Putamen (tissue), 1 donor: ENCODE data around the gene LRIT2.

ENCODE experiments used
- DNase-seq: peaks from one replicate; pipeline ENCODE4 v3.0.0-alpha.2; 2016; ENCODE audit warnings: low spot score

The LRIT2 gene

GRCh38 chr10:84243759-84244158, 18.4 kb upstream of the LRIT2 start:
- DNase-seq, result no peak

GRCh38 chr10:84241185-84241790, 15.9 kb upstream of the LRIT2 start, which contains the start of gene LRIT1:
LRIT1 (minus strand) TSS chr10:84241546; CDS start chr10:84241439, 107 bp downstream.
- no peak for DNase-seq

GRCh38 chr10:84238909-84239308, 13.6 kb upstream of the LRIT2 start:
- DNase-seq, result no peak

GRCh38 chr10:84237199-84238051, 12.1 kb upstream of the LRIT2 start:
- no peak for DNase-seq

- DNase-seq, result no peak
Observed at GRCh38 chr10:84236807-84237198, 11.5 kb upstream of the LRIT2 start.

- DNase-seq, result peak; percentile 16
Observed at GRCh38 chr10:84235096-84235495, 9.8 kb upstream of the LRIT2 start.

GRCh38 chr10:84234479-84234878, 9.1 kb upstream of the LRIT2 start:
- DNase-seq, result no peak

- no peak for DNase-seq
Observed at GRCh38 chr10:84233940-84234339, 8.6 kb upstream of the LRIT2 start.

GRCh38 chr10:84232376-84232775, 7.0 kb upstream of the LRIT2 start:
- DNase-seq, result no peak

GRCh38 chr10:84230359-84230758, 5.0 kb upstream of the LRIT2 start:
- DNase-seq, result no peak

GRCh38 chr10:84227810-84228209, 2.5 kb upstream of the LRIT2 start:
- DNase-seq, result peak; percentile 19

GRCh38 chr10:84226616-84227015, 1.3 kb upstream of the LRIT2 start:
- DNase-seq, result no peak

GRCh38 chr10:84224411-84225028, 824 bp downstream of the LRIT2 start:
- no peak for DNase-seq

GRCh38 chr10:84221916-84222315, 3.4 kb downstream of the LRIT2 start:
- no peak for DNase-seq

GRCh38 chr10:84217746-84218145, 7.6 kb downstream of the LRIT2 start:
- DNase-seq, result no peak

GRCh38 chr10:84216834-84217233, 8.5 kb downstream of the LRIT2 start:
- no peak for DNase-seq

GRCh38 chr10:84214612-84215235, 10.6 kb downstream of the LRIT2 start:
- no peak for DNase-seq

- DNase-seq, result no peak
Observed at GRCh38 chr10:84214046-84214572, 11.2 kb downstream of the LRIT2 start.

GRCh38 chr10:84213076-84213475, 12.3 kb downstream of the LRIT2 start:
- DNase-seq, result no peak

GRCh38 chr10:84212014-84212413, 13.3 kb downstream of the LRIT2 start:
- no peak for DNase-seq

- DNase-seq, result no peak
Observed at GRCh38 chr10:84211566-84211965, 13.8 kb downstream of the LRIT2 start.

GRCh38 chr10:84208023-84208422, 17.3 kb downstream of the LRIT2 start:
- DNase-seq, result no peak
